ENCODE results near the gene DOCK4. TPM values are rescaled to one million over a fixed set of nuclear protein-coding genes. Genes with fewer than 3 reads are reported as not detected.

The DOCK4 gene
- total RNA-seq, 4 donors from 2014 or later: 9.9 to 30.9 (median 13.7) TPM

DNA sequence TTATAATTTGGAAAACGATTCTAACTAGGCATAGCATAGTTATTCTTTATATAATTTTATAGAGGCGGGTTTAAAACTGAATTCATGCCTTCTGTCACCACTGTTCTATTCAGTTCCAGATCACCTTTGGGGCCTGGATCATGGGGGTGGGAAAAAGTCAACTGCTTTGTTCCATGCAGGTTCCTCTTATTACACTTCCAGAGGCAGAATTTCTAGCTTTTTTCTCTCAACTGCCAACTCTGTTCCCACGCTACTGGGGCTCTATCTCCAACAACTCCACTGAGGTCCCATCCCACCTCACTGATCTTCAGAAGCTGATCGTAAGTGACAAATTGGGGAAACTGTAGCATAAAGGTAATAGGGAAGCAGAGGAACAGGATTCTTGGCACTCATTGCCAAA lies 360.3 kb downstream of the DOCK4 start:
- Histone ChIP-seq H3K36me3 (peaks cover 0 to 25% (median 0%) of the 10 kb centered on the region in 3 donors), H3K9me3 (peaks cover 0 to 8% (median 0%) of the 10 kb centered on the region in 3 donors), H3K4me1 (no peaks in the 10 kb centered on the region), H3K4me3 (no peak overlapping the region), H3K27ac (no peak overlapping the region), H3K27me3 (no peaks in the 10 kb centered on the region)
- intact Hi-C loops (cut with DNase I): no loop called here
- TF ChIP-seq CTCF (IDR thresholded peaks at IDR 0.05) (no peak), POLR2A (IDR thresholded peaks at IDR 0.05) (no peak)
- 89% methylated on average over 4 of the region's 4 CpGs for WGBS, 2 donors
- no peak for DNase-seq

DNA sequence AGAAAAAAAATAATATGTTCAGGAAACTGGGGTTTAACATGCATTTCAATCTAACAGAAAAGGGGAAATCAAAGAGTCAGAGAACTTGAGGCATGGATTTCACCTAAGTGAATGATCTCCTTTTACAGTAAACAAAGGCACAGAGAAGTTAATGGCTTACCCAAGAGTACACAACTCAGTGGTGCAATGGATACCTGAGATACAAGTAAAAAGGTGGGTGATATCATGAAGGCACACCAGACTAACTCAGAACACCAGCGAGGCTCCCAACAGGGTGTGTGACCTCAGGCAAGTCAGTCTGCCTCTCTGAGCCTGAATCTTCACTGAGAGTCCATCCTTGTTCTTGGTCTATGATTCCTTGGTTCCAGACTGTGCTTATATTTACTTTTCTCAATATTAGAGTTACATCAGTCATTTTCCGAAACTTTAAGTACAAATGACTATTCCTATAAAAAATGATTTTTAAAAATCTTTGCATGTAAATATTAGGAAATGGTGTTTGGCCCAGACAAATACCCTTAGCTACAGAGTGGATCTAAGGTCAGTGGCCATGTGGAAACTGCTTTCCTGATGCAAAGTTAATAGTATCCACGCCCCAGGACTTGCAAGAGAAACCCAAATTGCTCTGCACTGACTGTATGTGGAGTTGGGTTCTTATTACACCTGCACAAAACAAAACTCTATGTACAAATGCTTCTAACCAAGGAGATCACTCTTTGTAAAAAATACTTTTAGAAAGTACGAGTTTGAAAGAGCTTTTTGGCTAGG lies 361.1 kb downstream of the DOCK4 start:
- Histone ChIP-seq H3K4me1 (no peaks in the 10 kb centered on the region), H3K9me3 (peaks cover 0 to 4% (median 0%) of the 10 kb centered on the region in 3 donors), H3K4me3 (no peak overlapping the region), H3K27me3 (no peaks in the 10 kb centered on the region), H3K27ac (no peak overlapping the region), H3K36me3 (peaks cover 0 to 25% (median 0%) of the 10 kb centered on the region in 3 donors)
- 76 to 77% methylated on average over 4 of the region's 4 CpGs for WGBS, 2 donors
- DNase-seq: no peak
- TF ChIP-seq CTCF (IDR thresholded peaks at IDR 0.05): no peak
- TF ChIP-seq POLR2A (IDR thresholded peaks at IDR 0.05): no peak
- intact Hi-C loops (cut with DNase I): no loop called here

GRCh38 chr7:111842491-111842890 lies 363.7 kb downstream of the DOCK4 start:
- Histone ChIP-seq H3K4me3 (no peak overlapping the region), H3K27ac (no peak overlapping the region), H3K9me3 (no peaks in the 10 kb centered on the region), H3K4me1 (no peaks in the 10 kb centered on the region), H3K27me3 (no peaks in the 10 kb centered on the region), H3K36me3 (peaks cover 0 to 16% (median 0%) of the 10 kb centered on the region in 3 donors)
- intact Hi-C loops (cut with DNase I): no loop called here
- DNase-seq: no peak
- TF ChIP-seq CTCF (IDR thresholded peaks at IDR 0.05): no peak
- TF ChIP-seq POLR2A (IDR thresholded peaks at IDR 0.05): no peak
- 72 to 100% methylated on average over 1 to 2 of the region's 3 CpGs for WGBS, 2 donors

DNA sequence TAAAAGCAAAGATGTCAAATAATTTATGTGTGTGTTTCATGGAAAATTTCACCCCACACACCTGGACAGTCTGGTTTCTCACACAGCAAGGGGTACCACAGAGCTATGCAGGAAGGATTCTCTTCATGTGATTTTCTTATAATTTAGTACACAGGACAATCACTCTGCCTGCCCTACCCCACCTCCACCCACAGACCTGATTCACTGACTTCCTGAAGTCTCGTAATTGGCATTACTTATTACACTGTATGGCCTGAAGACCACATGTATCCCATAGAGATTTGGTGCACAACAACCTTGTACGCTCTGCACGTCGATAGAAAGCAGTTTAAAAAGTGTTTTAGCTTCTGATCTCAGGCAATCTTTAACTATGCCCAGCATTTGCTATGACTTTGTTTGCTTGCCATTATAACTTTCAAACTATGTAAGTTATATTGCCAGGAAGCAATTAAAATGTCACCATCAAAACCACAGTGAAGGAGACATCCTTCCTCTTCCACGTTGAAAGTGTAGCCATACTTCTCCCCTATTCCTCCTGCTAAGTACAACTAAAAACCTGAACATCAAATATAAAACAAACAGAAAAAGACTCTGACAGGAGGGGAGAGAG lies 364.5 kb downstream of the DOCK4 start:
- no peak overlapping the region for H3K4me3 ChIP-seq
- WGBS, 2 donors: 76 to 82% methylated on average over 5 of the region's 5 CpGs

More for the DNA sequence above, 364.5 kb downstream of the DOCK4 start:
- Histone ChIP-seq H3K27ac (no peak overlapping the region), H3K36me3 (peaks cover 0 to 16% (median 0%) of the 10 kb centered on the region in 3 donors), H3K27me3 (no peaks in the 10 kb centered on the region), H3K9me3 (peaks cover 0 to 1% (median 0%) of the 10 kb centered on the region in 3 donors), H3K4me1 (peaks cover 0 to under 1% (median 0%) of the 10 kb centered on the region in 3 donors)
- no peak for TF ChIP-seq POLR2A (IDR thresholded peaks at IDR 0.05)
- TF ChIP-seq CTCF (IDR thresholded peaks at IDR 0.05): no peak
- no peak for DNase-seq
- intact Hi-C loops (cut with DNase I): no loop called here

Measured in esophagus squamous epithelium (tissue), 5 donors.